Activated B cell treated with CpG ODN at 0.5 μM for 24 hours (primary cell): Measurements from ENCODE around the gene RSPH10B2. TPM values are rescaled to one million over a fixed set of nuclear protein-coding genes. Genes with fewer than 3 reads are reported as not detected.
"Not testable (repeated sequence)": the region's sequence is repeated elsewhere in the genome, so short reads cannot be mapped to it uniquely, and the experiment has no call there.

ENCODE experiments used
- ATAC-seq: fragments of 200-7000 bp; cut with Tn5 transposase; one replicate; pipeline ENCODE4 v1.10.0; 2021; ENCODE audit warnings: low read depth, mild to moderate bottlenecking, moderate library complexity
- CTCF ChIA-PET: fragments of 350-600 bp; sonication (Branson Sonifier 250); formaldehyde crosslinking; loops from one replicate; lab custom pipeline; 2021; ENCODE audit warnings: antibody characterized with exemption; lab: Charles Lee
- POLR2A ChIA-PET: fragments of 350-600 bp; sonication (Branson Sonifier 250); formaldehyde crosslinking; loops from one replicate; lab custom pipeline; 2021; ENCODE audit warnings: antibody characterized with exemption; lab: Charles Lee
- DNase-seq: peaks from one replicate; pipeline ENCODE4 v3.0.0; 2022
- H3K27ac Mint-ChIP-seq: one replicate; pipeline ENCODE4 v1.8.0; 2020; ENCODE audit warnings: mixed read lengths
- H3K27me3 Mint-ChIP-seq: one replicate; pipeline ENCODE4 v1.8.0; 2021; ENCODE audit warnings: mixed read lengths
- H3K36me3 Mint-ChIP-seq: one replicate; pipeline ENCODE4 v1.8.0; 2021; ENCODE audit warnings: low read depth, mixed read lengths
- H3K4me1 Mint-ChIP-seq: one replicate; pipeline ENCODE4 v1.8.0; 2021; ENCODE audit warnings: mixed read lengths
- H3K4me3 Mint-ChIP-seq: one replicate; pipeline ENCODE4 v1.8.0; 2020; ENCODE audit warnings: mild to moderate bottlenecking, mixed read lengths
- H3K9me3 Mint-ChIP-seq: one replicate; pipeline ENCODE4 v1.8.0; 2020; ENCODE audit warnings: mixed read lengths
- CTCF ChIP-seq: fragments of 200-600 bp; IDR thresholded peaks from one replicate; pipeline ENCODE4 v1.8.0; 2022; ENCODE audit warnings: antibody characterized with exemption, mild to moderate bottlenecking
- intact Hi-C: fragments of 100-400 bp; cut with micrococcal nuclease; formaldehyde crosslinking; loops from one replicate; pipeline ENCODE4 v1.15.1; 2024
- total RNA-seq: library from RNA; stranded (reverse); gene quantifications from 2 replicates; pipeline ENCODE4 v1.2.3, GENCODE V29; 2022

Gene RSPH10B2
- total RNA-seq, 1 donor from 2014 or later: 1.1 TPM

- ATAC-seq, intact Hi-C loops, H3K27me3 Mint-ChIP-seq, DNase-seq, H3K27ac Mint-ChIP-seq, H3K9me3 Mint-ChIP-seq, CTCF ChIA-PET, H3K4me1 Mint-ChIP-seq, POLR2A ChIA-PET, H3K4me3 Mint-ChIP-seq: not testable (repeated sequence)
- peaks cover 31% of the 10 kb centered on the region for H3K36me3 Mint-ChIP-seq
Measured at GRCh38 chr7:6815470-6815869, 61.6 kb downstream of the RSPH10B2 start.

GRCh38 chr7:6821622-6822021, 67.7 kb downstream of the RSPH10B2 start:
- DNase-seq, ATAC-seq, CTCF ChIA-PET, H3K27ac Mint-ChIP-seq, H3K27me3 Mint-ChIP-seq, H3K4me3 Mint-ChIP-seq, intact Hi-C loops, H3K9me3 Mint-ChIP-seq, H3K4me1 Mint-ChIP-seq: not testable (repeated sequence)
- H3K36me3 Mint-ChIP-seq: peaks cover 29% of the 10 kb centered on the region
- POLR2A ChIA-PET: interaction anchor here (0.6 kb wide), 1 partner anchor 209 kb away, joined by 3 read pairs; no protein-coding TSS in a partner anchor

GRCh38 chr7:6825236-6826125, 71.6 kb downstream of the RSPH10B2 start:
- Mint-ChIP-seq H3K4me3 (peak overlapping the region; percentile 66), H3K36me3 (peaks cover 17% of the 10 kb centered on the region)
- POLR2A ChIA-PET, H3K4me1 Mint-ChIP-seq, H3K27ac Mint-ChIP-seq, H3K9me3 Mint-ChIP-seq, DNase-seq, intact Hi-C loops, H3K27me3 Mint-ChIP-seq, CTCF ChIA-PET: not testable (repeated sequence)
- peak; percentile 46 for ATAC-seq

GRCh38 chr7:6826151-6826550, 72.2 kb downstream of the RSPH10B2 start, which contains the start of gene CCZ1B:
Gene CCZ1B, minus strand, starts transcription at chr7:6826275. Its CDS starts 78 bp downstream, at chr7:6826197.
- POLR2A ChIA-PET: not testable (repeated sequence)

GRCh38 chr7:6827180-6827579, 73.3 kb downstream of the RSPH10B2 start:
- peak overlapping the region; percentile 44 for H3K4me3 Mint-ChIP-seq
- DNase-seq, ATAC-seq, H3K36me3 Mint-ChIP-seq, POLR2A ChIA-PET, intact Hi-C loops, H3K4me1 Mint-ChIP-seq, H3K27me3 Mint-ChIP-seq, H3K27ac Mint-ChIP-seq, CTCF ChIA-PET, H3K9me3 Mint-ChIP-seq: not testable (repeated sequence)

More at GRCh38 chr7:6826151-6826550, 72.2 kb downstream of the RSPH10B2 start, which contains the start of gene CCZ1B:
- Mint-ChIP-seq H3K36me3 (peaks cover 13% of the 10 kb centered on the region), H3K4me3 (peak within 1 kb of the TSS; percentile 96), H3K27ac (peak within 1 kb of the TSS; percentile 95)
- ATAC-seq (peak; percentile 95), DNase-seq (peak; percentile 80)
- H3K27me3 Mint-ChIP-seq, intact Hi-C loops, H3K4me1 Mint-ChIP-seq, CTCF ChIA-PET, H3K9me3 Mint-ChIP-seq: not testable (repeated sequence)

- DNase-seq, H3K9me3 Mint-ChIP-seq, H3K4me1 Mint-ChIP-seq, ATAC-seq, intact Hi-C loops, H3K27ac Mint-ChIP-seq, H3K36me3 Mint-ChIP-seq, H3K4me3 Mint-ChIP-seq, CTCF ChIA-PET, POLR2A ChIA-PET: not testable (repeated sequence)
- peaks cover 13% of the 10 kb centered on the region for H3K27me3 Mint-ChIP-seq
Measured at GRCh38 chr7:6829616-6830015, 75.7 kb downstream of the RSPH10B2 start.

- H3K4me1 Mint-ChIP-seq, ATAC-seq, DNase-seq, CTCF ChIA-PET, POLR2A ChIA-PET, H3K27ac Mint-ChIP-seq, H3K9me3 Mint-ChIP-seq, H3K4me3 Mint-ChIP-seq, intact Hi-C loops, H3K36me3 Mint-ChIP-seq: not testable (repeated sequence)
- H3K27me3 Mint-ChIP-seq: peaks cover 17% of the 10 kb centered on the region
Measured at GRCh38 chr7:6830026-6830425, 76.1 kb downstream of the RSPH10B2 start.

- no peak overlapping the region for H3K4me3 Mint-ChIP-seq
- H3K4me1 Mint-ChIP-seq: peaks cover 1% of the 10 kb centered on the region
- ChIA-PET POLR2A (no interaction called here), CTCF (interaction anchor here (1.0 kb wide), 1 partner anchor 234 kb away, joined by 3 read pairs; no protein-coding TSS in a partner anchor)
- DNase-seq (no peak), ATAC-seq (no peak)
- H3K36me3 Mint-ChIP-seq: peaks cover 1% of the 10 kb centered on the region
- intact Hi-C loops: no loop called here
- peaks cover 22% of the 10 kb centered on the region for H3K27me3 Mint-ChIP-seq
- no peaks in the 10 kb centered on the region for H3K9me3 Mint-ChIP-seq
- H3K27ac Mint-ChIP-seq: no peak overlapping the region
- TF ChIP-seq CTCF: no peak
Measured at GRCh38 chr7:6831018-6831725, 77.3 kb downstream of the RSPH10B2 start.
